DMS79 treated with DMSO at 0.1 percent for 48 hours (cell line): Measurements from ENCODE around the gene FBXW8.

Source experiments
- DNase-seq: peaks from one replicate; lab custom pipeline; 2025; lab: John Stamatoyannopoulos, UW

Gene FBXW8

DNA sequence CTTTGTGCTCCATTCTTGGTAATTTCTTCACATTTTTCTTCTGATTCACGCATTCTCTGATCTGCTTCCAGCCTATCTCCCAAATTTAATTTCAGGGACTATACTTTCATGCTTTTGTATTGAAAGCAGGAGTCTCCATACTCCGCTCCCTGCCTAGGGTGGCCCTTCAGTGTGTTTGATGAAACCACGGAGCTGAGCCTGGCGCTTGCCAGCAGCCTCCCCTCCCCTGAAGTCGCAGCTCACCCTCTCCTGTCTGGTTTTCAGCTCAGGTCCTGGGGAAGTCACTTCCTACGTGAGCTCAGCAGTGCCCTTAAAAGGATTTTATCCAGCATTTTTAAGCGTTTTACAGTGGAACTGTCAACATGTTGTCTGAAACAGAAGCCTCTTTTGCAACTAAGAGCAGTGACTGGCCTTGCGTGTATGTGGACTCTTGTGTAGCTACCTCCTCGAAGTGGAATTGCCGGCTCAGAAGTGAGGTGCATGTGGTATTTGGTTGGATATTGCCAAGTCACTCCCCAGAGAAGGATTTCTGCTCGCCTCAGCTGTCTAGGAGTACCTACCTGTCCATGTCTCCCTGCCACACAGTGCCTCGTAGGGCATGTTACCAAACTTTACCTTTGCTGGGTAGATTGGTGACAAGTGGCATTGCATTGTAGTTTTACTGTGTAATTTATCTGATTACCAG, 109.9 kb downstream of the FBXW8 start:
- DNase-seq = no peak

GRCh38 chr12:117022465-117022864, 111.7 kb downstream of the FBXW8 start:
- DNase-seq = no peak

GRCh38 chr12:117023998-117024960, 113.5 kb downstream of the FBXW8 start:
- no peak for DNase-seq

- no peak for DNase-seq
These were observed 114.3 kb downstream of the FBXW8 start for GRCh38 chr12:117024961-117025480.

- DNase-seq = peak; percentile 75
These were observed 114.9 kb downstream of the FBXW8 start for GRCh38 chr12:117025481-117026151.

GRCh38 chr12:117026343-117026742, 115.6 kb downstream of the FBXW8 start:
- DNase-seq = no peak

- no peak for DNase-seq
These were observed 116.1 kb downstream of the FBXW8 start for GRCh38 chr12:117026921-117027250.

DNA sequence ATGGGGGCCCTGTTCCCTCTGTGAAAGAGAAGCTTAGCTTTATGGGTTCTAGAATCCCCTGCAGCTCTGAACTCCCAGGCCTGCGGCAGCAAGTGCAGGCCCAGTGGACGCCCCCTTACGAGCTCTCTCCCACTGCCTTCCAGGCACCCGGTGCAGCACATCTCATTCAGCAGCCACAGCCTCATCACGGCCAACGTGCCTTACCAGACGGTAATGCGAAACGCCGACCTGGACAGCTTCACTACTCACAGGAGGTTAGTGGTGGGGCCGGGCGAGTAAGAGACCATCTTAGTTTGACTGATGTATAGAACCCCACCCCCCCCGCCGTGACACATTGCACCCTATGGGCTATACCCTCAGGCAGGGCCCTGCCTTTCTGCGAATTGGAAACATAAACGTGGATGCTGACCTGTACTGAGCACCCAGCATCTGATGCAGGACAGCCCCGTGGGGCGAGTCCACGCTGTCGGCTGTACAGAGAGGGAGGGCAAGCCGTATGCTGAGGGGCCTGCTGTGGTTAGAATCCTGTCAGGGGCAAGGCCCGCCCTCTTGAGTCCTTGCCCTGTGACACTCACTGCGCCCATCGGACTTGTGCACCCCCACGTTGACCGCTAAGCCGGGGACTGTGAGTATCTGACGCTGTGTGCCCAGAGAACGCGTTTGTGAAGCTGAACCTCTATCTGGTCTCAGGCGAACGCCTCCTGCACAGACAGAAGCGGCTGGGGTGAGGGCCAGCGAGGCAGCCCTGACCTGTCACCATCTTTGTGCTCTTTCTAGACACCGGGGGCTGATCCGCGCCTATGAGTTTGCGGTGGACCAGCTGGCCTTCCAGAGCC, 116.7 kb downstream of the FBXW8 start:
- DNase-seq = no peak

- DNase-seq = no peak
These were observed 117.5 kb downstream of the FBXW8 start for GRCh38 chr12:117028254-117028653.

DNA sequence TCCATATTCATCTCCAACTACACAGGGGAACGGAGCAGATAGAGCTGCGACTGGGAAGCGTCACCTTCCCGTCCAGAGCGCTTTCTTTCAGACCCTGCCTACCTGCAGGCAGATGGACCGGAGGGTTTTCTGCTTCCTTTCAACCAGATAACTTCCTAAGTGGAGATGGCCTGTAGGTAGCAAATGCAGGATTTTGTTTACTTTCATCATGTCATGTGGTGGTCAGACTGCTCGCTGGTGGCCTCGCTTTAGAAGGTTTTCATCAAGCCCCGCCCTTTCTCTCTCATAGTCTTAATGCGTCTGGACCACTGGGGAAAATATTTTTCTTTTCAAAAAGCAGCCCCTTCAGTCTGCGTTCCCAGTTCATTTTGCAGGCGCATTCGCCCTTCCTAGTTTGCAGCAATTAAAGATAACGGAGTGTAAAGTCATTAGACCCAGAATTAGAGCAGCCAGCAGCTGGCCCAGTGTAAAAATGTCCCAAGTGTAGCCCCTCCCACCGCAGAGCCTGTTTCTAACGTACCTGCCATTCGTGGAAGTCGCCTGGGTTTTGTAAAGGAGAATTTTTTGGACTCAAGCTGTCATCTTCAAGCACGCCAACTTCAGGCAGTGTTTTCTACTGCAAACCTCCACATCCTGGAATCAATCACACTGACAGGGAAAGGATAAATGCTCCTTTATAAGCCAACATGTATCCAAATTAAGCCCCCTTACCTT, 119.6 kb downstream of the FBXW8 start:
- no peak for DNase-seq

- no peak for DNase-seq
These were observed 121.3 kb downstream of the FBXW8 start for GRCh38 chr12:117031843-117032592.

DNA sequence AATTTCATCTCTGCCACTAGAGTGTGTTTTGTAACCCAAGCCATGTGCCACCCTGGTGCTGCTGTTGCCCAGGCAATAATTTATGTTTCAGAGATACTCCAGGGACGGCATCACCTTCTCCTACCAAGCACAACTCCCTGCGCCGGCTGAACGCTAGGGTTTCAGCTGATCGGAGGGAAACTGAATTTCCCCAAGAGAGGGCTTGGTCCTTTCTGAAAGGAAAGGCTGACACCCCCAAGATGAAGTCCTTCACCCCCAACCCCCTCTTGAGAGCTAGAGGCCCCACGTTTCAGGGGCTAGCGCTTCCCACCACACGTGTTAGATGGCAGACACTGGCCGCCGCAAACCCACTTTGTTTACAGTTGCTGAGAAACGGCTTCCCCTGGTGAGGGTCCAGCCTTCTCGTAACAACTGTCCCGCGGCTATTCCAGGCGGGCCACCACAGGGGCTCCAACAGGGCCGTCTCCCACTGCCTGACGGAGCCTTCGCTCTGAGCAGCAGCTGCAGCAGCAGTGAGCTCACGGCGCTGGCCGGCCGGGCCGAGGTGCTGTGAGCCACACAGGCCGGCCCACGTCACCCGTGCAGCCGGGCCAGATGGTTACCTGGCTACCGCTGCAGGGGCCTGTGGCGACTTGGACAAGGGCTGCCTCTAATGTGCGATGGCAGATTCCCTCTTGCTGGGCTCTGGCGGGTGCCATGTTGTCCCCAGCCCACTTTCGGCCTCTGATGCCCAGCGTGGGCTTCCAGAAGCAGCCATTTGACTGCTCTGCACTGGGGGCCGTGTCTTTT, 122.0 kb downstream of the FBXW8 start:
- peak; percentile 75 for DNase-seq

GRCh38 chr12:117033382-117034221, 122.9 kb downstream of the FBXW8 start:
- peak; percentile 89 for DNase-seq

- DNase-seq = peak; percentile 73
These were observed 123.5 kb downstream of the FBXW8 start for GRCh38 chr12:117034249-117034648.

GRCh38 chr12:117034701-117035151, 124.0 kb downstream of the FBXW8 start:
- peak; percentile 78 for DNase-seq

DNA sequence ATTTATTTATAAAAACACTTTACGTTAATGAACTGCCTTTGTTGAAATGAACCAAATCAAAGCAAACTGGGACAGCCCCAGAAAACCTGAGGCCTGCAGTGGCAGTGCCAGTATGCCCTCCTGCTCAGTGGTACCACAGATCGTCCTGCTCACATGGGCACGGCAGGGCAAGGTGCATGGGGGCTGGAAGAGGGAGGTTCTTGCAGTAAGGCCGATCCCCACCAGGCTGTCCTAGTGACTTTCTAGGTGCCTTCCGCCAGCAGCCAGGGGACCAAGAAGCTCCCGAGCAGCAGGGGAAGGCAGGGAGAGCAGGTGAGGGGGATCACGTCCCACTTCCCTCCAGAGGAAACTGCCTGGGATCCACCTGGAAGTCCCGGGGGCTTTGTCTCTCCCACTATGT, 124.5 kb downstream of the FBXW8 start:
- DNase-seq = peak; percentile 62

GRCh38 chr12:117036046-117036445, 125.3 kb downstream of the FBXW8 start:
- peak; percentile 81 for DNase-seq

- DNase-seq = no peak
These were observed 125.8 kb downstream of the FBXW8 start for GRCh38 chr12:117036547-117036946.
